Measurements from ENCODE around the gene VWA3B. TPM values are rescaled to one million over a fixed set of nuclear protein-coding genes. Genes with fewer than 3 reads are reported as not detected.

The VWA3B gene
- total RNA-seq, 1 experiment from 2014 or later, result not detected

DNA sequence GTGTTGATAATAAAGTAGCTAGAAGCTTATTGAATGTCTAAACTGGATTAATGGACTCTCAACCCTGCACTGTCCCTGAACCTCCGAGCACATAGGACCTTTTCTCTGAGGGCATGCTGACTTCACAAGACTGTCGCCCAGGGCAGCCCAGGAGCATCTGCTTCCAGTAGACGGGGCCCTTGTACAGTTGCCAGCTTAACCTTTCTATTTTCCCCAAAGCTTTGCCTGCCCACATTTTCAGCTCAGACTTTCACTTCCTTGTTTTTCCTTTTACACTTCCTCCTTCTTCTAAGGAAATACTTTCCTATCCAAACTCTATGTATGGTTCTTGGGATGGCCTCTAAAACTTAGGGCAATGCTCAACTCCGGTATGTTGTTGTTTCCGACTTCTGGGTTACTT is 1.3 kb downstream of the VWA3B start:
- no peak overlapping the region for H2AFZ ChIP-seq (ENCODE audit: low read length)
- H2BK20ac ChIP-seq (ENCODE audit: low read depth, low read length, poor library complexity, severe bottlenecking), result no peak overlapping the region
- no peaks in the 10 kb centered on the region for H3K9me3 ChIP-seq (ENCODE audit: control insufficient read depth, low read depth, low read length)
- no peak overlapping the region for H3K56ac ChIP-seq (ENCODE audit: insufficient read length, low read depth, low read length)
- no peak overlapping the region for H3K4me2 ChIP-seq (ENCODE audit: insufficient read depth, insufficient read length, low read length)
- TF ChIP-seq, protein P1, sequence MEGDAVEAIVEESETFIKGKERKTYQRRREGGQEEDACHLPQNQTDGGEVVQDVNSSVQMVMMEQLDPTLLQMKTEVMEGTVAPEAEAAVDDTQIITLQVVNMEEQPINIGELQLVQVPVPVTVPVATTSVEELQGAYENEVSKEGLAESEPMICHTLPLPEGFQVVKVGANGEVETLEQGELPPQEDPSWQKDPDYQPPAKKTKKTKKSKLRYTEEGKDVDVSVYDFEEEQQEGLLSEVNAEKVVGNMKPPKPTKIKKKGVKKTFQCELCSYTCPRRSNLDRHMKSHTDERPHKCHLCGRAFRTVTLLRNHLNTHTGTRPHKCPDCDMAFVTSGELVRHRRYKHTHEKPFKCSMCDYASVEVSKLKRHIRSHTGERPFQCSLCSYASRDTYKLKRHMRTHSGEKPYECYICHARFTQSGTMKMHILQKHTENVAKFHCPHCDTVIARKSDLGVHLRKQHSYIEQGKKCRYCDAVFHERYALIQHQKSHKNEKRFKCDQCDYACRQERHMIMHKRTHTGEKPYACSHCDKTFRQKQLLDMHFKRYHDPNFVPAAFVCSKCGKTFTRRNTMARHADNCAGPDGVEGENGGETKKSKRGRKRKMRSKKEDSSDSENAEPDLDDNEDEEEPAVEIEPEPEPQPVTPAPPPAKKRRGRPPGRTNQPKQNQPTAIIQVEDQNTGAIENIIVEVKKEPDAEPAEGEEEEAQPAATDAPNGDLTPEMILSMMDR (conservative IDR thresholded peaks at IDR 0.05), result no peak
- H2BK5ac ChIP-seq (ENCODE audit: insufficient read length, low read length), result no peak overlapping the region
- Mint-ChIP-seq H3K27me3 (ENCODE audit: low read depth) (peaks cover 69% of the 10 kb centered on the region), H3K36me3 (ENCODE audit: insufficient read depth in 1 of 3, low read depth in 3 of 3) (no peaks in the 10 kb centered on the region), H3K4me1 (peaks cover 7 to 9% of the 10 kb centered on the region in 2 experiments; a peak in 3 of 4 replicates), H3K9me3 (no peaks in the 10 kb centered on the region; a peak in 1 of 5 replicates), H3K27ac (no peak overlapping the region; a peak in 1 of 7 replicates), H3K4me3 (no peak overlapping the region)
- no peak overlapping the region for H3K9ac ChIP-seq (ENCODE audit: extremely low read depth, insufficient read length, low read length)
- H4K20me1 ChIP-seq (ENCODE audit: control insufficient read depth, insufficient read depth, insufficient read length), result no peaks in the 10 kb centered on the region
- H3K23ac ChIP-seq (ENCODE audit: insufficient read length, low read depth, low read length), result no peak overlapping the region
- no peak overlapping the region for H2BK120ac ChIP-seq (ENCODE audit: low read depth, low read length, poor library complexity, severe bottlenecking)
- DNase-seq, result no peak
- no peak overlapping the region for H3K14ac ChIP-seq (ENCODE audit: insufficient read depth, low read length)
- H3K27me3 ChIP-seq (ENCODE audit: insufficient read depth, low read length), result peaks cover 6% of the 10 kb centered on the region; the same call in 1 of the 2 replicates
- no peak overlapping the region for H2AK5ac ChIP-seq (ENCODE audit: insufficient read length, low read length)
- no peak overlapping the region for H2BK15ac ChIP-seq (ENCODE audit: low read depth, low read length)
- no peaks in the 10 kb centered on the region for H3K79me1 ChIP-seq (ENCODE audit: insufficient read depth, low read depth, low read length, poor library complexity, severe bottlenecking)
- no peak overlapping the region for H3T11ph ChIP-seq (ENCODE audit: low read length)
- no peak overlapping the region for H3K18ac ChIP-seq (ENCODE audit: insufficient read length, low read depth, low read length)
- peaks cover 8% of the 10 kb centered on the region for H3K23me2 ChIP-seq (ENCODE audit: insufficient read length, low read depth, low read length, poor library complexity, severe bottlenecking)
- H3K4ac ChIP-seq (ENCODE audit: low read depth, low read length), result no peak overlapping the region
- H3K79me2 ChIP-seq (ENCODE audit: insufficient read depth, low read length), result no peaks in the 10 kb centered on the region
- no peak overlapping the region for H3K27ac ChIP-seq (ENCODE audit: insufficient read length, low read depth, low read length)
- no peak overlapping the region for H2BK12ac ChIP-seq (ENCODE audit: insufficient read length, low read depth, low read length)
- no peaks in the 10 kb centered on the region for H3K4me1 ChIP-seq (ENCODE audit: insufficient read depth, low read length)
- no peak overlapping the region for H4K8ac ChIP-seq (replicated peaks; ENCODE audit: insufficient read length, low read depth, low read length)
- H4K91ac ChIP-seq (ENCODE audit: insufficient read length, low read depth, low read length), result no peak overlapping the region
- WGBS (ENCODE audit: extremely low coverage, insufficient read length, low lambda C conversion rate), result no CpG with 5 or more reads among the region's 5 CpGs
- no peak overlapping the region for H4K5ac ChIP-seq (ENCODE audit: insufficient read length, low read depth, low read length)
